Stimulated activated CD4-positive, alpha-beta T cell treated with anti-CD3 and anti-CD28 coated beads, TNF-alpha, amount 100 ng/mL, for 4 hours (primary cell): ENCODE data around the gene RXRB.
"Not testable (repeated sequence)": the region's sequence is repeated elsewhere in the genome, so short reads cannot be mapped to it uniquely, and the experiment has no call there.

Experiments
- DNase-seq, 3 experiments: peaks; one replicate each; pipeline ENCODE4 v3.0.0-alpha.2; 2020; ENCODE audit warnings: low read depth in 3 of 3

The RXRB gene

DNA sequence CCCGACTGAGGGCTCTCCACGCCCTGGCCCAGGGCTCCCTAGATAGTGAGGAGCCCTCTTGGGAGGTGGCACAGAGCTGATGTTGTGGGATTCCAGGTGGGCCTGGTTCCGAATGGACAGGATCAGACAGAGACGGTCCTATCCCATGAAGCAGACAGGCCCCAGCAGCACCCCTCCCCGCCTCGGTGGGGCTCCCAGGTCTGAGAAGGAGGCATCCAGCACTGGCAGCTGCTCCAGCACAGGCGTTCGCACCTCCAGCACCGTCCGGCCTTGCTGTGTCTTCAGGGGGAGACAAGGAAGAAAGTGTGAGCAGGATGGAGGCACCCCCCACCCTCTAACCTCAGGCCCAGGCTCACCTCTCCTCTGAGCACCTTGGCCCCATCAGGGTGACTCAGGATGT, 36.9 kb downstream of the RXRB start:
- DNase-seq, result no peak

- DNase-seq, result peak; percentile 72 to 76 (median 73)
Measured at GRCh38 chr6:33161354-33162331, 38.8 kb downstream of the RXRB start.

GRCh38 chr6:33160728-33161344, 39.6 kb downstream of the RXRB start:
- no peak for DNase-seq

- no peak for DNase-seq
Measured at GRCh38 chr6:33160096-33160495, 40.4 kb downstream of the RXRB start.

DNA sequence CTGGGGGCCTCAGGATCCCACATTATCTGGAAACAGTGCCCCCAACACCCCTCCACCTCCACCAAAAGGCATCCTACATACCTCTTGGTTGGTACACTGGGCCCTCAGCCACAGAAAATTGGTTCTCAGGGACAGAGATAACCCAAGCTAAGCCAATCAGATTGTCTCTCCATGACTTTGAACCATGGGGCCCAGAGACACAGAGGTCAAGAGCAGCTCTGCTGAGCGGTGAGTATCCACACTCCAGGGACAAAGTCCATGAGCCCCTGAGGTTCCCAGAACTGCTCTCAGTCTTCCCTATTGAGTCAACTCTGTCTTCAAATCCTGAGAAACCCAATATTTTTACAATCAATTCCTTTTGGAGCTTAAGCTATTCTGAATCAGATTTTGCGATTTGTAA, 43.5 kb downstream of the RXRB start:
- DNase-seq, result no peak

DNA sequence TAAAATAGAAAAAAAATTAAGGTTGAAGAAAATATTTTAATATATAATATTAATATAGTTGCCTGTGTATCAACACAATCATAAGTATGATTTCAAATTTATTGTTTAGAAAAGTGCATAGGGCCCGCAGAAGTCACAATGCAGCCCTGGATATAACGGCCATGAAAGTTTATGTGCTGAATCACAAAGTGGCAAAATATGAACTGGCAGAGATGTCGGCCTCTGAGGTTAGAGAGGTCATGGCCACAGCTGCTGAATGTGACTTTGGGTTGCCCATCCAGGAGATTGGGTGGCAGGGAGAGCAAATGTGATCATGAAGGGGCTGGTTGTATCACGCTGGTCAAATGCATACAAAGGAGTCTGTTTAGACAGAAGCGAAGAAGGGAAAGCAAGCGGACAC, 43.9 kb downstream of the RXRB start:
- DNase-seq, result no peak

GRCh38 chr6:33154349-33154748, 46.1 kb downstream of the RXRB start:
- no peak for DNase-seq

GRCh38 chr6:33151050-33151449, 49.4 kb downstream of the RXRB start:
- no peak for DNase-seq

DNA sequence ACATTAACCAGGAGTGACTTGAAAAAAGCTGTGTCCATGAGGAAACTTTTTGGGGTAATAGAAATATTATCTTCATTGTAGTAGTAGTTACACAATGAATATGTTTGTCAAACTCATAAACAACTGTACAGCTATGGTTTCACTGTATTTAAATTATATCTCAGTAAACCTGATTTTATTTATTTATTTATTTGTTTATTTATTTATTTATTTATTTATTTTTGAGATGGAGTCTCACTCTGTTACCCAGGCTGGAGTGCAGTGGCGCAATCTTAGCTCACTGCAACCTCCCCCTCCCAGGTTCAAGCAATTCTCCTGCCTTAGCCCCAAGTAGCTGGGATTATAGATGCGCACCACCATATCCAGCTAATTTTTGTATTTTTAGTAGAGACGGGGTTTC, 49.9 kb downstream of the RXRB start:
- not testable (repeated sequence) for DNase-seq

GRCh38 chr6:33147807-33148666, 52.4 kb downstream of the RXRB start:
- no peak for DNase-seq

- no peak for DNase-seq
Measured at GRCh38 chr6:33144373-33144772, 56.1 kb downstream of the RXRB start.
